NCI-H524 (cell line): ENCODE data around the gene KYNU.
"Not testable (repeated sequence)": the region's sequence is repeated elsewhere in the genome, so short reads cannot be mapped to it uniquely, and the experiment has no call there.

ENCODE experiments used
- DNase-seq, 2 experiments: peaks; one replicate each; lab custom pipeline; 2025; lab: John Stamatoyannopoulos, UW

Gene KYNU

DNA sequence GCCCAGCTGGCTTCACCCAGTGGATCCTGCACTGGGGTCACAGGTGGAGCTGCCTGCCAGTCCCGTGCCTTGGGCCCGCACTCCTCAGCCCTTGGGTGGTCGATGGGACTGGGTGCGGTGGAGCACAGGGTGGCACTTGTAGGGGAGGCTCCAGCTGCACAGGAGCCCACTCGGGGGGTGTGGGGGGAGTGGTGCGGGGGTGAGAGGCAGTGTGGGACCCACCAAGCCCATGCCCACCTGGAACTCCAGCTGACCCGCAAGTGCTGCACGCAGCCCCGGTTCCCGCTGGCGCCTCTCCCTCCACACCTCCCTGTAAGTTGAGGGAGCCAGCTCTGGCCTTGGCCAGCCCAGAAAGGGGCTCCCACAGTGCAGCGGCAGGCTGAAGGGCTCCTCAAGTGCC, 212.1 kb downstream of the KYNU start:
- not testable (repeated sequence) for DNase-seq
